Measurements from ENCODE around the gene KIR2DL4. TPM values are rescaled to one million over a fixed set of nuclear protein-coding genes. Genes with fewer than 3 reads are reported as not detected.

Gene KIR2DL4
- total RNA-seq = not detected in 2 replicates

GRCh38 chr19:54803410-54803809 lies at the start of gene KIR2DL4:
KIR2DL4 (plus strand) TSS chr19:54803610; CDS start chr19:54803652, 42 bp downstream.

GRCh38 chr19:54769646-54770045 lies 33.8 kb upstream of the KIR2DL4 start, which contains the start of gene KIR2DL1:
KIR2DL1 (plus strand) TSS chr19:54769793; CDS start chr19:54769851, 58 bp downstream.

GRCh38 chr19:54816251-54816650 lies 12.8 kb downstream of the KIR2DL4 start, which contains the start of gene KIR3DL1:
KIR3DL1 (plus strand) TSS chr19:54816468.

GRCh38 chr19:54832496-54832895 lies 29.1 kb downstream of the KIR2DL4 start, which contains the start of gene KIR2DS4:
KIR2DS4 (plus strand) TSS chr19:54832676.

GRCh38 chr19:54850061-54850640 lies 46.7 kb downstream of the KIR2DL4 start, which contains the start of gene KIR3DL2:
KIR3DL2 (plus strand) TSS chr19:54850443; CDS start chr19:54850476, 33 bp downstream.

Other genes with a start within 250 kb of the KIR2DL4 start
- gene LILRA2, start 229.8 kb upstream of the KIR2DL4 start, total RNA-seq = not detected in 2 replicates
- not detected in 2 replicates for gene LILRA1, start 210.0 kb upstream of the KIR2DL4 start, total RNA-seq
- gene LILRB1, start 173.1 kb upstream of the KIR2DL4 start, total RNA-seq = not detected in 2 replicates
- not detected in 2 replicates for gene LILRB4, start 140.6 kb upstream of the KIR2DL4 start, total RNA-seq
- not detected in 2 replicates for gene KIR3DL3, start 79.2 kb upstream of the KIR2DL4 start, total RNA-seq
- not detected in 2 replicates for gene KIR2DL3, start 65.1 kb upstream of the KIR2DL4 start, total RNA-seq
- gene KIR2DL1, start 33.8 kb upstream of the KIR2DL4 start, total RNA-seq = not detected in 2 replicates
- gene KIR3DL1, start 12.9 kb downstream of the KIR2DL4 start, total RNA-seq = not detected in 2 replicates
- gene KIR2DS4, start 29.1 kb downstream of the KIR2DL4 start, total RNA-seq = not detected in 2 replicates
- not detected in 2 replicates for gene KIR3DL2, start 46.8 kb downstream of the KIR2DL4 start, total RNA-seq
- gene FCAR, start 70.6 kb downstream of the KIR2DL4 start, total RNA-seq = not detected in 2 replicates
- not detected in 2 replicates for gene NCR1, start 102.5 kb downstream of the KIR2DL4 start, total RNA-seq
- gene NLRP7, start 143.9 kb downstream of the KIR2DL4 start, total RNA-seq = not detected in 2 replicates
- gene NLRP2, start 162.8 kb downstream of the KIR2DL4 start, total RNA-seq = 35.5 and 39.8 TPM in 2 replicates
- not detected in 2 replicates for gene GP6, start 234.7 kb downstream of the KIR2DL4 start, total RNA-seq

All from hair follicular keratinocyte (primary cell).